HG02943 (cell line): ENCODE results near the gene PGAM2.

Experiments
- ATAC-seq: cut with Tn5 transposase; IDR thresholded peaks from one replicate; pipeline ENCODE4 v1.9.1; 2021; ENCODE audit warnings: mild to moderate bottlenecking, low read depth, moderate library complexity; ENCODE audit not compliant: unreplicated experiment

PGAM2 gene

GRCh38 chr7:44068054-44068453 is 2.7 kb upstream of the PGAM2 start:
- no peak for ATAC-seq

- no peak for ATAC-seq
Observed at GRCh38 chr7:44067064-44067951, 1.9 kb upstream of the PGAM2 start.

DNA sequence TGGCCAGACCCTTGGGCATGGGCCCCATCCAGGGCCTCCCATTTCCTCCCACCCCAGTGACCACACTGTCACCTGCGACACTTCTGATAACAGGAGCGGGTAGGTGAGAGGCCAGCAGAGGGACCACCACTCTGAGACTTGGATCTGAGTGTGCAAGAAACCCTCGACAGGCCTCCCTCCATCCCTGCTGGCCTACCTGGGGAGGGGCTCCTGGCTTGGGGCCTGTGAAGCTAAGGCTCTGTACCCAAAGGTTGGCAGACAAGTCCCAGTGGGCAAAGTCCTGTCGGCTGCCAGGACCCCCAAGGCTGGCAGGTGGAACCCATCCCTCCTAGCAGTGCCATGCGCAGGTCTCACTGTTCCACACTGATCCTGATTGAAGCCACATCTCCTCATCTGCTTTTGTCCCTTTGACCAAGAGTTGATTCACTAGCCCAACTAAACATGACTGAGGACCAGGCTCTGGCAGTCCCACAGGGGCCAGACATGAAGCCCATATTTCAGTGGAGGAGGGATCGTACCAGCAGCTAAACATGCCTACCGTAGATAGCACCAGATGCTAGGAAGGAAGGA is 1.2 kb upstream of the PGAM2 start:
- no peak for ATAC-seq

DNA sequence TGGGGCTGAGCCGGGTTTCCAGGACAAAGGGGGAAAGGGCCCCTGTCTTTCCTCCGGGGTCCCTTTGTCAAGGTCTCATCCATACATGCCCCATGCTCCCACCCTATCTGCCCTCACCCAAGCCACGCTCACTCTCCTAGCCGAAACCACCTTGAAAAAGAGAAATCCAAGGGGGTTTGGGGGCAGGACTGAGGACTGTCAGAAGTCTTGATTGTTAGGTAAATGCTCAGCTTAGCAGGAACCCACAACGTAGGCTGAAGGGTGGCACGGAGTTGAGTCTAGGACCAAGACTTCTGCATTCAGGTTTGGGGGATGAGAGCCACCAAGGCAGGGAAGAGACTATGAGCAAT is 719 bp upstream of the PGAM2 start:
- ATAC-seq, result no peak

GRCh38 chr7:44064791-44065430 is 456 bp downstream of the PGAM2 start:
- ATAC-seq, result no peak

DNA sequence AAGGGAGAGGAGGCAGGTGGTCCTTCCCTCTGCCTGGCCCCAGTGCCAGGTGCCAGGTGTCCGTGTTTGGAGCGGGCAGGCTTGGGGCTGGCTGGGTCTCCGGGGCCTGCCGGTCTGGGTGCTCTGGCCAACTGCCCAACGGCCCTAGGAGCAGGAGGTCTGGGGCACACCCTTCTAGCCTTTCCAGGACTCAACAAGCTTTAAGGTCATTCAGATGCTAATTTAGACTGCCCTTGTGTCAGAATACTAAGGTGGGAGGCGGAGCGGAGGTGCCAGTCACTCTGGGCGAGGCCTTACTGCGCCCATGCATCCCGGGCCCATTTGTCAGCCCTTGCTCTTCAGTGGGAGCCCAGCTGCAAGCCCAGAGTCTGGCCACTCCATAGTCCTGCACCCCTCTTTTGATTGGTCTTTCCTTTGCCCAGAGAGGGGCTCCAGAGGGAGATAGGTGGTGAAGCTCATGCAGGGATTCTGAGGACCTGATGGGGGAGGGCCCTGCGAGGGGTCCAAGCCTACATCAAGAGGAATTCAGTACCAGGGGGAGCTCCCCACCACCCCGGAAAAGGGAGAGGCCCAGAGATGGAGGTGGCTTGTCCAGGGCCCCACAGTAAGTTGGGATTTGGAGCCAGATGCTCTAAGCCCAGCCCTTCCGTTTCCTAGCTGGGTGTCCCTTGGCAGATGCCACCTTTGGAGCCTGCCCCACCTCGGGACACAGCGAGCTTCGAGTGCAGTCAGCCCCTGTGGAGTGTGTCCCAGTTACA is 1.3 kb downstream of the PGAM2 start:
- no peak for ATAC-seq

- ATAC-seq, result no peak
Observed at GRCh38 chr7:44063547-44063893, 1.8 kb downstream of the PGAM2 start.

GRCh38 chr7:44062903-44063295 is 2.5 kb downstream of the PGAM2 start:
- no peak for ATAC-seq

DNA sequence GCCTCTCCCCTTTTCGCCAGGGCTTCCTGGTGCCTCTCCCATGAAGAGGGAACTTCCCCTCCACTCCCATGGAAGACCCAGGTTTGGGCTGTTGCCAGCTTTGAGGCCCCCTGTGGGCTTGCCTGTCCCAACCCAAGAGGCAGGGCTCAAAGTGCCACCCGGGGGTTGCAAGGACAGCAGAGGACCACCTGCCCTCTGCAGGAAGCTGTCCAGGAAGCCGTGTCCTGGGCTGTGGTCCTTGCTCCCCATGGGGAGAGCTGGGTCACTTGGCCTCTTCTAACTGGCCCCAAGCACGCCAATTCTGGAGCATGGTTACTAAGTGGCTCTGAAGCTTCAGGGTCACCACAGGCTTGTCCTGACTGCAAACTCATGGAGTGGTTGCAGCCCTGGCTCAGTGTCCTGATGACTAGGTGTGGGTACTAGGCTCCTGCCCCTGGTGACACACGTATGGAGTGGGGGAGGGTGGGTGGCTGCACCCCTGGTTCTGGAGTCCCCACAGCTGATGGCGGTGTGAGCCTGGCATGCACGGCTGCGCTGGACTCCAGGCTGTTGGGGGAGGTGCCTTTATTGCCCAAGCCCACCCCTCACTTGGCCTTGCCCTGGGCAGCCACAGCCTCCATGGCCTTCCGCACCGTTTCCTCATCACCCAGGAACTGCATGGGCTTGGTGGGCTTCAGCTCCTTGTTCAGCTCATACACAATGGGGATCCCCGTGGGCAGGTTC is 3.0 kb downstream of the PGAM2 start:
- ATAC-seq, result no peak

- no peak for ATAC-seq
Observed at GRCh38 chr7:44061645-44062179, 3.7 kb downstream of the PGAM2 start.

DNA sequence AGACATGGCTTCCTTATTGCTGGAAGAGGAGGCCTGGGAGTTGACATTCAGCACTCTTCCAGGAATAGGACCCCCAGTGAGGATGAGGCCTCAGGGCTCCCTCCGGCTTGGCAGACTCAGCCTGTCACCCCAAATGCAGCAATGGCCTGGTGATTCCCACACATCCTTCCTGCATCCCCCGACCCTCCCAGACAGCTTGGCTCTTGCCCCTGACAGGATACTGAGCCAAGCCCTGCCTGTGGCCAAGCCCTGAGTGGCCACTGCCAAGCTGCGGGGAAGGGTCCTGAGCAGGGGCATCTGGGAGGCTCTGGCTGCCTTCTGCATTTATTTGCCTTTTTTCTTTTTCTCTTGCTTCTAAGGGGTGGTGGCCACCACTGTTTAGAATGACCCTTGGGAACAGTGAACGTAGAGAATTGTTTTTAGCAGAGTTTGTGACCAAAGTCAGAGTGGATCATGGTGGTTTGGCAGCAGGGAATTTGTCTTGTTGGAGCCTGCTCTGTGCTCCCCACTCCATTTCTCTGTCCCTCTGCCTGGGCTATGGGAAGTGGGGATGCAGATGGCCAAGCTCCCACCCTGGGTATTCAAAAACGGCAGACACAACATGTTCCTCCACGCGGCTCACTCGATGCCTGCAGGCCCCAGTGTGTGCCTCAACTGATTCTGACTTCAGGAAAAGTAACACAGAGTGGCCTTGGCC is 4.3 kb downstream of the PGAM2 start:
- no peak for ATAC-seq

- ATAC-seq, result no peak
Observed at GRCh38 chr7:44060091-44060947, 5.0 kb downstream of the PGAM2 start.

DNA sequence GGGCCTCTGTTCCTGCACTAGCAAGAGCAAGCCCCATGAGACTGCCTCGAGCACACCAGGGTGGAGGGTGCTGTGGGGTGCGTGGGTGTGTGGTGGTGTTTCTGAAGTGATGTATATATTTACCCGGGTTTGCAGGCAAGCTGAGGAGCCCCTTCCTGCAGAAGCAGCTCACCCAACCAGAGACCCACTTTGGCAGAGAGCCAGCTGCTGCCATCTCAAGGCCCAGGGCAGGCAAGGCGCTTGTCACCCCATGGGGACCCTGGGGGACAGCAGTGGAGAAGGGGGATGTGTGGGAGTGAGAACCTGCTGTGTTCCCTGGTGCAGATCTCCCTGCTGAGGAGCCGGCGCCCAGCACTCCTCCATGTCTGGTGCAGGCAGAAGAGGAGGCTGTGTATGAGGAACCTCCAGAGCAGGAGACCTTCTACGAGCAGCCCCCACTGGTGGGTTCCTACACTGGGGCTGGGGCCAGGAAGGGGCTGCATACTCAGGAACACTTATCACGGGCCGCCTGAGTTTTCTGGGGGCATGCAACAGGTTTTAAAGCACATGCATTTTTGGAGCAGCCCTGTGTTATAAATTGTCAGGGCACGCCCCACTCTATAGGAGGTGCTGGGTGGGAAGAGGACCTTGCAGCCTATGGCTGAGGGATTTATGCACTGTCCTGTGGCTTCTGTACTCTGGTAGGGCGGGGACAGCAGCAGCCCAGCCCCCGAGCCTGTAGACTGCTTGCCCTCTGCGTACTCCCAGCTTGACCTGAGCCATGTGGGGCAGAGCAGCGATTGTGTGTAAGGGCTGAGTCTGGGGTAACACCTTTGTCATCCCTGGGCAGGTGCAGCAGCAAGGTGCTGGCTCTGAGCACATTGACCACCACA is 5.9 kb downstream of the PGAM2 start:
- no peak for ATAC-seq

- no peak for ATAC-seq
Observed at GRCh38 chr7:44058759-44059218, 6.6 kb downstream of the PGAM2 start.

DNA sequence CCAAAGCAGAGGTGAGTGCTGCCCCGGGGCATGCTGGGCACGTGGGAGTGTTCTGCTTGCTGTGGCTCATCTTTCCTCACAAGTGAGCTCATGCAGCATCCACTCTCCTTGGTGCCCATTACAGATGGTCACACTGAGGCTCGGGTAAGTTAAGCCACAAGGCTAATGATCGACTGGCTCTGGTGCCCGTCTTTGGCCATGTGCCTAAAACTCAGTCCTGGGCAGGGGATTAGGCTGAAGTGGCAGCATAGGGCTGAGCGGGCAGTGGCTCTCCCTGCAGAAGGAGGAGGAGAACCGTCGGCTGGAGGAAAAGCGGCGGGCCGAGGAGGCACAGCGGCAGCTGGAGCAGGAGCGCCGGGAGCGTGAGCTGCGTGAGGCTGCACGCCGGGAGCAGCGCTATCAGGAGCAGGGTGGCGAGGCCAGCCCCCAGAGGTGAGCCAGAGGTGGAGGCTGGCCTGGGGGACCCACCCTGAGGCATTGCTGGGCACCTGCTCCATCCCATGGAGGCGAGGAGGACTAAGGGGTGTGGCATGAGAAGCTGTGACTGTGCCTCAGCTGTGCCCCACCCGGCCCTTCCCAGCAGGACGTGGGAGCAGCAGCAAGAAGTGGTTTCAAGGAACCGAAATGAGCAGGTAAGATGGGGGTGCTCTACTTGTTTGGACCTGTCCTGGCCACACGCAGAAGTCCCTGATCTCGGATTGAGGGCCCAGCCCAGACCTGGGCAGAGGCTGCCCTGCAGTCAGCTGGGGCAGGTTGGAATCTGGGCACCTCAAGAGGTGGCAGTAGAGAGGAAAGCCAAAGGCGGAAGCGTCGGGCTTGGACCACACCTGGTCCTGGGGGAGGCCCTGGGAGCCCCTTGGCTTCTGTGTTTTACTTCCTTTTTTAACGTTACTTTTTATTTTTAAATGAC is 7.3 kb downstream of the PGAM2 start:
- ATAC-seq, result no peak

DNA sequence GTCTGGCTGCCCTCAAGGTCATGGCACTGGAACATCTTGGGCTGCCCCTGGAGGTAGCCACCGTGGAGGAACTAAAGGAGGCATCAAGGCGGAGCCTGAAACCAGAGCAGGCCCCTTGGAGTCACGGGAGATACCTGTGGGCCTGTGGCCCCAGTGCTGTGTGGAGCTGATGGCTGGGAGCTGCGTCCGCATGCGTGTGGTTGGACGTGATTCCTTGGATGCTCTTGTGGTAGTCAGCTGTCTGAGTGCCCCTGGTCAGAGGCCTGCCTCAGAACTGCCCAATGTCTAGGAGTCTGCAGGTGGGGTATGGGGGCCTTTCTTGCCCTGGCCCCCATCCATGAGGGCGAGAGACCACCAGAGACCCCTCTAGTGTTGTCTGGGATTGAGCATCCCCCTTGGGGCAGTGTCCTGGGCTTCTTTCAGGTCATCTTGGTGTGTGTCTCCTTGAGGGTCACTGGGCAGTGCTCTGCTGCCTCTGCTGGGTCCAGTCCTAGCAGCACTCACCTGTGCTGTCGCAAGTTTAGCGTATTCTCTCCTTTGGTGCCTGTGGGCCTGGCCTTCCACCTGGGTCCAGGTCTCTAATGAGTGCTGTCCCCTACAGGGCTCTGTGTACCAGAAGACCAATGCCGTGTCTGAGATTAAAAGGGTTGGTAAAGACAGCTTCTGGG is 8.1 kb downstream of the PGAM2 start:
- no peak for ATAC-seq
